CD14-positive monocyte (primary cell): ENCODE results near the gene LTB4R. TPM values are rescaled to one million over a fixed set of nuclear protein-coding genes. Genes with fewer than 3 reads are reported as not detected.

Source experiments
- DNase-seq, 3 donors: peaks; one replicate each; pipeline ENCODE4 v3.0.0-alpha.2; 2011 to 2022
- H2AFZ ChIP-seq: 2 replicates; pipeline ENCODE4 v1.6.0; 2012; ENCODE audit warnings: mild to moderate bottlenecking, low read depth, low read length, inconsistent platforms; ENCODE audit not compliant: insufficient read depth, poor library complexity, severe bottlenecking
- H3K27ac ChIP-seq, 2 donors: 1 replicate in 1 of 2; 2 replicates in 1 of 2; pipeline ENCODE4 v1.5.1; 2012 to 2013; ENCODE audit warnings: low read length in 2 of 2, control low read depth in 1 of 2, inconsistent platforms in 1 of 2, low read depth in 1 of 2, mild to moderate bottlenecking in 1 of 2
- H3K27me3 ChIP-seq, 2 donors: one replicate each; pipeline versions ENCODE4 v1.6.0 to v1.6.1; 2011 to 2013; ENCODE audit warnings: low read length in 2 of 2; ENCODE audit not compliant: control insufficient read depth in 2 of 2, insufficient read depth in 2 of 2
- H3K36me3 ChIP-seq, 2 donors: replicated peaks in 1 of 2; 1 replicate in 1 of 2; 2 replicates in 1 of 2; pipeline versions ENCODE4 v1.5.1 to v1.6.1; 2012 to 2013; ENCODE audit warnings: low read length in 2 of 2, control low read depth in 1 of 2, inconsistent platforms in 1 of 2, mild to moderate bottlenecking in 1 of 2; ENCODE audit not compliant: insufficient read depth in 2 of 2, control insufficient read depth in 1 of 2
- H3K4me1 ChIP-seq, 2 donors: 1 replicate in 1 of 2; 2 replicates in 1 of 2; pipeline versions ENCODE4 v1.5.1 to v1.6.1; 2012 to 2013; ENCODE audit warnings: low read length in 2 of 2, control low read depth in 1 of 2, inconsistent platforms in 1 of 2, mild to moderate bottlenecking in 1 of 2, moderate library complexity in 1 of 2; ENCODE audit not compliant: insufficient read depth in 2 of 2, control insufficient read depth in 1 of 2
- H3K4me2 ChIP-seq: replicated peaks from 2 replicates; pipeline ENCODE3; 2012; ENCODE audit warnings: low read length, moderate library complexity, mild to moderate bottlenecking; ENCODE audit not compliant: poor library complexity, severe bottlenecking; ENCODE audit errors: extremely low read depth
- H3K4me3 ChIP-seq, 3 experiments: fragments of 200-600 bp in 1 of 3; sonication (generic) in 1 of 3; replicated peaks in 1 of 3; 1 replicate in 2 of 3; 2 replicates in 1 of 3; pipeline ENCODE4 v1.5.1; 2011 to 2013; ENCODE audit warnings: low read length in 3 of 3, mild to moderate bottlenecking in 3 of 3, control low read depth in 2 of 3, low read depth in 2 of 3, inconsistent platforms in 1 of 3, moderate library complexity in 1 of 3
- H3K79me2 ChIP-seq: 2 replicates; pipeline ENCODE4 v1.6.0; 2012; ENCODE audit warnings: mild to moderate bottlenecking, control low read depth, inconsistent platforms, low read length, moderate library complexity; ENCODE audit not compliant: insufficient read depth
- H3K9ac ChIP-seq: 2 replicates; pipeline ENCODE4 v1.6.0; 2017; ENCODE audit warnings: low read length, mild to moderate bottlenecking; ENCODE audit not compliant: insufficient read depth, poor library complexity, severe bottlenecking
- H3K9me3 ChIP-seq, 2 donors: replicated peaks in 1 of 2; 1 replicate in 1 of 2; 2 replicates in 1 of 2; pipeline versions ENCODE4 v1.5.1 to v1.6.1; 2012 to 2013; ENCODE audit warnings: low read length in 2 of 2, control low read depth in 1 of 2; ENCODE audit not compliant: control insufficient read depth in 1 of 2, insufficient read depth in 1 of 2
- H4K20me1 ChIP-seq: 2 replicates; pipeline ENCODE4 v1.6.0; 2012; ENCODE audit warnings: mild to moderate bottlenecking, low read length, control low read depth, moderate library complexity; ENCODE audit not compliant: insufficient read depth
- H3K27ac Mint-ChIP-seq, 7 donors: one replicate each; pipeline ENCODE4 v1.8.0; 2020; ENCODE audit warnings: mild to moderate bottlenecking in 7 of 7, mixed read lengths in 7 of 7, moderate library complexity in 6 of 7, inconsistent platforms in 2 of 7
- H3K27me3 Mint-ChIP-seq, 3 donors: one replicate each; pipeline ENCODE4 v1.8.0; 2021 to 2022; ENCODE audit warnings: low read depth in 3 of 3, mild to moderate bottlenecking in 3 of 3, mixed read lengths in 3 of 3, moderate library complexity in 3 of 3, inconsistent platforms in 1 of 3
- H3K36me3 Mint-ChIP-seq, 2 donors: one replicate each; pipeline ENCODE4 v1.8.0; 2020; ENCODE audit warnings: mixed read lengths in 2 of 2, inconsistent platforms in 1 of 2, mild to moderate bottlenecking in 1 of 2
- H3K4me1 Mint-ChIP-seq: one replicate; pipeline ENCODE4 v1.8.0; 2020; ENCODE audit warnings: mild to moderate bottlenecking, mixed read lengths
- H3K4me3 Mint-ChIP-seq, 2 donors: one replicate each; pipeline ENCODE4 v1.8.0; 2020; ENCODE audit warnings: mild to moderate bottlenecking in 2 of 2, mixed read lengths in 2 of 2, moderate library complexity in 1 of 2
- H3K9me3 Mint-ChIP-seq, 7 donors: one replicate each; pipeline ENCODE4 v1.8.0; 2020 to 2022; ENCODE audit warnings: mixed read lengths in 7 of 7, mild to moderate bottlenecking in 6 of 7, moderate library complexity in 6 of 7, inconsistent platforms in 2 of 7
- WGBS: methylation state at CpG from one replicate; pipeline ENCODE4 v1.1.5; 2013; ENCODE audit warnings: missing lambda C conversion rate; ENCODE audit not compliant: insufficient coverage; 5-methylcytosine and 5-hydroxymethylcytosine counted together
- intact Hi-C, 2 donors: fragments of 100-400 bp; cut with micrococcal nuclease; formaldehyde crosslinking; loops; one replicate each; pipeline versions ENCODE4 v1.15.0 to v1.15.1; 2023
- polyA plus RNA-seq, 3 donors: library from polyadenylated mRNA; depleted of rRNA in 1 of 3; unstranded in 2 of 3; stranded (reverse) in 1 of 3; fragments of 300-500 nt in 2 of 3; fragments of >200 nt in 1 of 3; fragmentation: Illumina TruSeq in 2 of 3; gene quantifications; 1 replicate in 2 of 3; 2 replicates in 1 of 3; pipeline ENCODE4 v1.2.3, GENCODE V29; 2012 to 2021
- TF ChIP-seq, protein P1 (sequence below): fragments of 200-600 bp; IDR thresholded peaks from one replicate; pipeline ENCODE4 v1.8.0; 2022; ENCODE audit warnings: antibody characterized with exemption, mild to moderate bottlenecking

LTB4R gene
- polyA plus RNA-seq, 3 donors: 51.5 to 98.5 (median 87.3) TPM

DNA sequence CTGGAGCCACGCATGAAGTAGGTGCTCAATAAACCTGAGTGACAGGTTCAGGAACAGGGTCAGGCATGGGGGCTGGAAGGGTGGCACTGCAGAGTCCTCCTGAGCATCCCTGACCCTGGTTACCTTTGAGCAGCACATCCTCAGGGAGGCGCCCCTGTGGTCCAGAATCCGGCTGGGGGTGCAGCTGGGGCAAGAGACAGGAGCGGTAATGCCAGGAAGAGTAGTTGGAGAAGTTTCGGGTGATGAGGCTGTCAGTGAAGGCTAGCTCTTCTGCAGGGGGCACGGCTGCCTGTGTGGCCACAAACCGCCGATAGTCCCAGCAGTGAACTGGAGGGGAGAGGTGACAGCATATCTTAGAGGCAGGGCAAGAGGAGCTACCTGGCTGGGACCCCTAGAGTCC lies 41.9 kb upstream of the LTB4R start:
- no peak overlapping the region for H3K27ac Mint-ChIP-seq
- peaks cover 35 to 38% of the 10 kb centered on the region in 2 donors for H3K4me1 ChIP-seq
- TF ChIP-seq, protein P1, sequence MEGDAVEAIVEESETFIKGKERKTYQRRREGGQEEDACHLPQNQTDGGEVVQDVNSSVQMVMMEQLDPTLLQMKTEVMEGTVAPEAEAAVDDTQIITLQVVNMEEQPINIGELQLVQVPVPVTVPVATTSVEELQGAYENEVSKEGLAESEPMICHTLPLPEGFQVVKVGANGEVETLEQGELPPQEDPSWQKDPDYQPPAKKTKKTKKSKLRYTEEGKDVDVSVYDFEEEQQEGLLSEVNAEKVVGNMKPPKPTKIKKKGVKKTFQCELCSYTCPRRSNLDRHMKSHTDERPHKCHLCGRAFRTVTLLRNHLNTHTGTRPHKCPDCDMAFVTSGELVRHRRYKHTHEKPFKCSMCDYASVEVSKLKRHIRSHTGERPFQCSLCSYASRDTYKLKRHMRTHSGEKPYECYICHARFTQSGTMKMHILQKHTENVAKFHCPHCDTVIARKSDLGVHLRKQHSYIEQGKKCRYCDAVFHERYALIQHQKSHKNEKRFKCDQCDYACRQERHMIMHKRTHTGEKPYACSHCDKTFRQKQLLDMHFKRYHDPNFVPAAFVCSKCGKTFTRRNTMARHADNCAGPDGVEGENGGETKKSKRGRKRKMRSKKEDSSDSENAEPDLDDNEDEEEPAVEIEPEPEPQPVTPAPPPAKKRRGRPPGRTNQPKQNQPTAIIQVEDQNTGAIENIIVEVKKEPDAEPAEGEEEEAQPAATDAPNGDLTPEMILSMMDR: no peak
- H3K4me2 ChIP-seq: no peak overlapping the region
- no peaks in the 10 kb centered on the region for H4K20me1 ChIP-seq
- peaks cover 41% of the 10 kb centered on the region for H3K4me1 Mint-ChIP-seq
- no peak overlapping the region for H3K27ac ChIP-seq
- intact Hi-C loops: no loop called here
- H3K9ac ChIP-seq: no peak overlapping the region
- no peak overlapping the region for H2AFZ ChIP-seq
- peaks cover 34% of the 10 kb centered on the region for H3K79me2 ChIP-seq
- no peak overlapping the region for H3K4me3 ChIP-seq
- DNase-seq: no peak
- H3K4me3 Mint-ChIP-seq: no peak overlapping the region
- peaks cover 0 to 2% (median 0%) of the 10 kb centered on the region in 7 donors for H3K9me3 Mint-ChIP-seq
- H3K27me3 ChIP-seq: no peaks in the 10 kb centered on the region
- WGBS: 97% methylated on average over 7 of the region's 8 CpGs
- H3K9me3 ChIP-seq: no peaks in the 10 kb centered on the region
- H3K27me3 Mint-ChIP-seq: peaks cover 0 to 2% (median 0%) of the 10 kb centered on the region in 3 donors
- peaks cover 49 to 58% of the 10 kb centered on the region in 2 donors for H3K36me3 Mint-ChIP-seq
- peaks cover 55 to 57% of the 10 kb centered on the region in 2 donors for H3K36me3 ChIP-seq

DNA sequence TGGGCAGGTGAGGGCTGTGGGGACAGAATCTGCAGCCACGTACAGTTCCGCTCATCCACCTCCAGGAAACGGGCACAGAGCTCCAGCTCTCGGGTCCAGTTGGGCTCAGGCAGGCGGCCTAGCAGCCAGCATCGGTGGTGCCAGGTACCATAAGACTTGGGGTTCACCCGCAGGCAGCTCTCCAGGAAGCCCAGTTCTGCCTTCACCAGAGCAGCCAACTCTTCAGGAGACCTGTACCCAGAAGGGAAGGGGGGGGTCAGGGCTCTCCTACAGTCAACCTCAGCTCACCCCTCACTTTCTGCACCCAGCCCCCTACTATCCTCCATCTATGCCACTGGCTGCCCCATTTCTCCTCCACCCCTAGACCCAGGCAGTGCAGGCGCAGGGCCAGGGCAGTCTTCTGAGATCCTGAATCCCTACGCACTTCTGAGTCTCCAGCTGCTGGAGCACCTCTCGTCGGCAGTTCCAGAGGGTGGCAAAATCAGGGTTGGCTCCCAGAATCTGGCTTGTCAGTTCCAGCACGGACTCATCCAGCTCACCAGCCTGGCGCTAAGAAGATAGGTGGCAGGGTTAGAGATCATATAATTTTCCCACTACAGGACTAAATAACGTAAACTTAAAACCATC lies 41.3 kb upstream of the LTB4R start:
- Histone ChIP-seq H3K27ac (no peak overlapping the region), H3K4me2 (peak overlapping the region; percentile 85), H3K9me3 (no peaks in the 10 kb centered on the region), H3K9ac (no peak overlapping the region), H4K20me1 (no peaks in the 10 kb centered on the region), H3K27me3 (no peaks in the 10 kb centered on the region), H2AFZ (no peak overlapping the region), H3K4me1 (peaks cover 41 to 45% of the 10 kb centered on the region in 2 donors), H3K79me2 (peaks cover 34% of the 10 kb centered on the region), H3K4me3 (no peak overlapping the region), H3K36me3 (peaks cover 50 to 52% of the 10 kb centered on the region in 2 donors)
- TF ChIP-seq, protein P1: no peak
- no peak for DNase-seq
- Mint-ChIP-seq H3K4me3 (peak overlapping the region in 1 of 2 donors; percentile 24), H3K36me3 (peaks cover 43 to 52% of the 10 kb centered on the region in 2 donors), H3K9me3 (peaks cover 0 to 2% (median 0%) of the 10 kb centered on the region in 7 donors), H3K27ac (peak overlapping the region in 1 of 7 donors; percentile 15), H3K4me1 (peaks cover 44% of the 10 kb centered on the region), H3K27me3 (peaks cover 0 to 2% (median 0%) of the 10 kb centered on the region in 3 donors)
- intact Hi-C loops: loop anchor here in 1 of 2 donors (2.0 kb wide), 1 partner anchor 27 kb away; the partner anchor contains the start of gene TINF2
- WGBS: 99% methylated on average over 9 of the region's 14 CpGs
